ENCODE measurements around the gene FDX2.

FDX2 gene

GRCh38 chr19:10305139-10305806, 10.5 kb downstream of the FDX2 start:
- in situ Hi-C loops (cut with HindIII; ENCODE audit: low sequenced_read_pairs): no loop called here

GRCh38 chr19:10299545-10300458, 16.0 kb downstream of the FDX2 start:
- in situ Hi-C loops (cut with HindIII; ENCODE audit: low sequenced_read_pairs): no loop called here

- in situ Hi-C loops (cut with HindIII; ENCODE audit: low sequenced_read_pairs): no loop called here
These were observed 19.8 kb downstream of the FDX2 start for GRCh38 chr19:10295847-10296591.

- in situ Hi-C loops (cut with HindIII; ENCODE audit: low sequenced_read_pairs): no loop called here
These were observed 20.4 kb downstream of the FDX2 start for GRCh38 chr19:10295305-10295846.

- in situ Hi-C loops (cut with HindIII; ENCODE audit: low sequenced_read_pairs): no loop called here
These were observed 21.5 kb downstream of the FDX2 start for GRCh38 chr19:10294368-10294697.

GRCh38 chr19:10293637-10294367, 22.0 kb downstream of the FDX2 start:
- in situ Hi-C loops (cut with HindIII; ENCODE audit: low sequenced_read_pairs): no loop called here

- in situ Hi-C loops (cut with HindIII; ENCODE audit: low sequenced_read_pairs): no loop called here
These were observed 22.8 kb downstream of the FDX2 start for GRCh38 chr19:10292789-10293636.

- in situ Hi-C loops (cut with HindIII; ENCODE audit: low sequenced_read_pairs): no loop called here
These were observed 23.5 kb downstream of the FDX2 start for GRCh38 chr19:10292206-10292788.

GRCh38 chr19:10291554-10292205, 24.1 kb downstream of the FDX2 start:
- in situ Hi-C loops (cut with HindIII; ENCODE audit: low sequenced_read_pairs): no loop called here

GRCh38 chr19:10290876-10291553, 24.8 kb downstream of the FDX2 start:
- in situ Hi-C loops (cut with HindIII; ENCODE audit: low sequenced_read_pairs): no loop called here

GRCh38 chr19:10290357-10290875, 25.4 kb downstream of the FDX2 start:
- in situ Hi-C loops (cut with HindIII; ENCODE audit: low sequenced_read_pairs): no loop called here

- in situ Hi-C loops (cut with HindIII; ENCODE audit: low sequenced_read_pairs): no loop called here
These were observed 25.9 kb downstream of the FDX2 start, which contains the start of gene ICAM5 for GRCh38 chr19:10289836-10290356. Gene ICAM5 (plus strand): TSS chr19:10289952. CDS start chr19:10290044, 92 bp downstream.

GRCh38 chr19:10289167-10289835, 26.5 kb downstream of the FDX2 start:
- in situ Hi-C loops (cut with HindIII; ENCODE audit: low sequenced_read_pairs): no loop called here

GRCh38 chr19:10288662-10289166, 27.1 kb downstream of the FDX2 start:
- in situ Hi-C loops (cut with HindIII; ENCODE audit: low sequenced_read_pairs): no loop called here

- in situ Hi-C loops (cut with HindIII; ENCODE audit: low sequenced_read_pairs): no loop called here
These were observed 28.7 kb downstream of the FDX2 start, which contains the start of gene ICAM4 for GRCh38 chr19:10286803-10287737. Gene ICAM4 (plus strand): TSS chr19:10286955. CDS start chr19:10287013, 58 bp downstream.

- in situ Hi-C loops (cut with HindIII; ENCODE audit: low sequenced_read_pairs): no loop called here
These were observed 30.4 kb downstream of the FDX2 start for GRCh38 chr19:10285393-10285792.
